Glomerular visceral epithelial cell (primary cell): ENCODE data around the gene CLDN18.

Experiments used
- DNase-seq: peaks from one replicate; pipeline ENCODE4 v3.0.0-alpha.2; 2016; ENCODE audit errors: extremely low spot score

CLDN18 gene

DNA sequence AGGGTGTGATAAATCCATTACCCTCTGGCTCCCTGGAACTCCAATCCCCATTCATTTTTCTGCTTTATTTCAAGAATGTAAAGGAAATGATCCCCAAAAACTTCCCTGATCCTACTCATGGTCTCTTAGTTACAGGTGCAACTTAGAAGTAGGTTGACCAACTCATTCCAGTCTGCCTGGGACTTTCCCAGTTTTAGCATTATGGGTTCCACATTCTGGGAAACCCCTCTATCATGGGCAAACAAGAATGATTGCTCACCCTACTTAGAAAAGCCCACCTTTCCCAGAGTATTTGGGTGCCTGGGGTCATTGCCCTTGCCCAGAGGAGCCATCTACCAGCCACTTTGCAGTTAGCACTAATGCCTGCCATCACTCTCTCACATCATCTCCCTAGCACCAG is 15.6 kb downstream of the CLDN18 start:
- no peak for DNase-seq

DNA sequence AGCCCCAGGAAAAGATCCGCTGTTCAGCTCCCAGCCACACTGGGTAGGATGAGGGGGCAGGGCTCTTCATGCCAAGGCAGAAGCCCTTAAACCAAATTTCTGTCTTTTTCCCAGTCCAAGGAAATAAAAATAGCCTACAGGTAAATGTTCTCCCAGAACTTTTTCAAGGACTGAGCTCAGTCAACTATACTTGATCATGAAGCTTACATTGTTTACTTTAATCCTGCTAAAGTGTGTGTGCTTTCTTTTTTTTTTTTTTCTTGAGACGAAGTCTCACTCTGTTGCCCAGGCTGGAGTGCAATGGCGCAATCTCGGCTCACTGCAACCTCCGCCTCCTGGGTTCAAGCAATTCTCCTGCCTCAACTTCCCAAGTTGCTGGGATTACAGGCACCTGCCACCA is 17.9 kb downstream of the CLDN18 start:
- DNase-seq: no peak

DNA sequence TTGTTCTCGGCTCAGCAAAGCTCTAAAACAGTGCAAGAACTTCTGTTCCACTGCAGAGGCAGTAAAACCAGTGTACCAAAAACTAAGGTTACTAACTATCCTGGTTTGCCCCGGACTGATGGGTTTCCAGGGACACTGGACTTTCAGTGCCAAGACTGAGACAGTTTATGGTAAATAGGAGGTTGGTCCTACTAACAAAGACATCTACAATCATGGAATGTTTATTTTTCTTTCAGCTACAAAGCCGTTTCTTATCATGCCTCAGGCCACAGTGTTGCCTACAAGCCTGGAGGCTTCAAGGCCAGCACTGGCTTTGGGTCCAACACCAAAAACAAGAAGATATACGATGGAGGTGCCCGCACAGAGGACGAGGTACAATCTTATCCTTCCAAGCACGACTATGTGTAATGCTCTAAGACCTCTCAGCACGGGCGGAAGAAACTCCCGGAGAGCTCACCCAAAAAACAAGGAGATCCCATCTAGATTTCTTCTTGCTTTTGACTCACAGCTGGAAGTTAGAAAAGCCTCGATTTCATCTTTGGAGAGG is 20.8 kb downstream of the CLDN18 start:
- DNase-seq: no peak

DNA sequence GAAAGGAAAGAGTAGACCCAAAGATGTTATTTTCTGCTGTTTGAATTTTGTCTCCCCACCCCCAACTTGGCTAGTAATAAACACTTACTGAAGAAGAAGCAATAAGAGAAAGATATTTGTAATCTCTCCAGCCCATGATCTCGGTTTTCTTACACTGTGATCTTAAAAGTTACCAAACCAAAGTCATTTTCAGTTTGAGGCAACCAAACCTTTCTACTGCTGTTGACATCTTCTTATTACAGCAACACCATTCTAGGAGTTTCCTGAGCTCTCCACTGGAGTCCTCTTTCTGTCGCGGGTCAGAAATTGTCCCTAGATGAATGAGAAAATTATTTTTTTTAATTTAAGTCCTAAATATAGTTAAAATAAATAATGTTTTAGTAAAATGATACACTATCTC is 21.6 kb downstream of the CLDN18 start:
- no peak for DNase-seq

DNA sequence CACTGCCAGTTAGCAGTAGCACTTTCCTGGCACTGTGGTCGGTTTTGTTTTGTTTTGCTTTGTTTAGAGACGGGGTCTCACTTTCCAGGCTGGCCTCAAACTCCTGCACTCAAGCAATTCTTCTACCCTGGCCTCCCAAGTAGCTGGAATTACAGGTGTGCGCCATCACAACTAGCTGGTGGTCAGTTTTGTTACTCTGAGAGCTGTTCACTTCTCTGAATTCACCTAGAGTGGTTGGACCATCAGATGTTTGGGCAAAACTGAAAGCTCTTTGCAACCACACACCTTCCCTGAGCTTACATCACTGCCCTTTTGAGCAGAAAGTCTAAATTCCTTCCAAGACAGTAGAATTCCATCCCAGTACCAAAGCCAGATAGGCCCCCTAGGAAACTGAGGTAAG is 22.6 kb downstream of the CLDN18 start:
- DNase-seq: no peak

DNA sequence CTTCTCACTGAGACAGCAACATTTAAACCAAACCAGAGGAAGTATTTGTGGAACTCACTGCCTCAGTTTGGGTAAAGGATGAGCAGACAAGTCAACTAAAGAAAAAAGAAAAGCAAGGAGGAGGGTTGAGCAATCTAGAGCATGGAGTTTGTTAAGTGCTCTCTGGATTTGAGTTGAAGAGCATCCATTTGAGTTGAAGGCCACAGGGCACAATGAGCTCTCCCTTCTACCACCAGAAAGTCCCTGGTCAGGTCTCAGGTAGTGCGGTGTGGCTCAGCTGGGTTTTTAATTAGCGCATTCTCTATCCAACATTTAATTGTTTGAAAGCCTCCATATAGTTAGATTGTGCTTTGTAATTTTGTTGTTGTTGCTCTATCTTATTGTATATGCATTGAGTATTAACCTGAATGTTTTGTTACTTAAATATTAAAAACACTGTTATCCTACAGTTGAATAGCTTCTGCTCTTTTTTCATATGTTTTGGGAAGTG is 23.3 kb downstream of the CLDN18 start:
- no peak for DNase-seq

DNA sequence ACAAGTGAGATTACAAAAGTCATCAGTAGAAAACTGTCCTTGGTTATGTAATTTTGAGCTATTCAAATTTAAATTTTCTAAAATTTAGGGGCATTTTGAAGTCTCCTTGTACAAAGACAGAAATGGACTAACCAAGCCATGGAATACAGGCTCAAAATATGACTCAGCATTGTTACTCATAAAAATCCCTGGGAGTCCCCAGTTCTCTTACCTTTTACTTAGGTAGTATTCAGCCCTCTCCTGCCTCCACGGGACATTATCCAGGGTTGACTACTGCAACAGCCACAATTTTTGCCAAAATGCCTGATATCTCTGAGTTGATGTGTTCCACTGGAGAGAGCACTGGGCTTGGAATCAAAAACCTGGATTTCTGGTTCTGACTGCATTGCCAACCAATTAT is 25.0 kb downstream of the CLDN18 start:
- DNase-seq: no peak

DNA sequence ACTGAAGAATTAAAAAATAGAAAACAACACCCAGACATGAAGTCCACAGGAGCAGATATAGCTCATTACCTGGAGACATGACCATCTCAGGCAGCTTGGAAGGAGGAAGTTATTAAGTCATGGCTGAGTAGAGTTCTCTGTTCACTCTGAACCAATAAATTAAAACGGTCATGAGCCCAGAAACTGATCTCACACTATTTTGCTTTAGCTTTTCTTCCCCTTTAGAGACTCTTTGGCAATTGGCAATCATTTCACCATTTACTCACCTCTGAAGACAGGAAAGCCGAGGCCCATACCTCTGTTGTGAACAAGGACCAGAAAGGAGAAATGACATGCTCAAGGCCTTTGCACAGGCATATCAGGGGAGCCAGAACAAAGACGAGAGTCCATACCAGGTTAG is 26.6 kb downstream of the CLDN18 start:
- no peak for DNase-seq

DNA sequence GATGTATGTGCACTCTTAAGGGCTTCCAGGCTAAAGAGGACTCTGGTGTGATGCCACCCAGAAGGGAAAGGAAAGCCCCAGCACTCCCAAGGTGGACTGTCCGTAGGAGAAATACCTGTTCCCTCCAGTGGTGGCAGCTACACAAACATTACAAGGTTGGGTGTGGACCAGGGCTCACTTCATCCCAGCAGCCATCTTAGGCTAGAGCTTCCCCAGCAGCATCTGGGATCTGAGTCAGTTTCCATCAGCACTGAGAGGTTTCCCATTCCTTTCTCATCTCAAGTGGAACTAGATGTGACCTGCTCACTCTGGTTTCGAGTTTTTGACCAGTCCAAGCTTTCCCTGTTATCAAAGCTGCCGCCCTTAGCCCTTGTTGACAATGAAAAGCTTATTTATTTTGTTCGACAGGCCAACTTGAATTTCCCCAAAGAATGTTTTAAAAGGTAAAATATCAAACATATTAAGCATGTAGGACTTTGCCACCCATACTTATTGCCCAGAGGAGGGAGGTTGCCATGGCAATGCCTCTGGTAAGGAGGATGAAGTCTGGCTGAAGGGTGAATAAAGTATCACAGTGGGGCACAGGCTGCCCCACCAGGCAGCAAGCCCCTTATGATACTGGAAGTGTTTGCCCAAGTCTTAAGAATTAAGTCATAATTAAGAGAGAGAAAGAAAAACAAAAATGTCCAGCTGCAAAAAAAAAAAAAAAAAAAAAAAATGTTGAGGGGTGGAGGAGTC is 28.9 kb downstream of the CLDN18 start:
- DNase-seq: no peak

DNA sequence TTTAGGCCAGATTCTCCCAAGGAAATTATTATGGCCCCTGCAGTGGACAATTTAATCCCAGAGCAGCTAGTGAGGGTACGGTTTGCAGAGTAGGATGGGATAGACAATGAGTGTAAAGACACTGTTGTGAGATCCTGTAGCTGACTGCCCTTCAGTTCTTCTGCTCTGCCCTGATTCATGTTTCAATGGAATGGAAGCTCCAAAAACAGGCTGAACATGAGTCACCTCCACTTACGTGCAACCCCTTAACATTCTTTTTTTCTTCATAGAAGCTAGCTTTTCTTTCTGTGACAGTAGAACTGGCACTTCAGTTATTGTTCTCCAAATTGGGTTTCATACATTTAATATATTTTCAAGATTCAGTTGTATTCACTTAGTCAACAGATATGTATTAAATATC is 32.1 kb downstream of the CLDN18 start:
- DNase-seq: peak; percentile 23

DNA sequence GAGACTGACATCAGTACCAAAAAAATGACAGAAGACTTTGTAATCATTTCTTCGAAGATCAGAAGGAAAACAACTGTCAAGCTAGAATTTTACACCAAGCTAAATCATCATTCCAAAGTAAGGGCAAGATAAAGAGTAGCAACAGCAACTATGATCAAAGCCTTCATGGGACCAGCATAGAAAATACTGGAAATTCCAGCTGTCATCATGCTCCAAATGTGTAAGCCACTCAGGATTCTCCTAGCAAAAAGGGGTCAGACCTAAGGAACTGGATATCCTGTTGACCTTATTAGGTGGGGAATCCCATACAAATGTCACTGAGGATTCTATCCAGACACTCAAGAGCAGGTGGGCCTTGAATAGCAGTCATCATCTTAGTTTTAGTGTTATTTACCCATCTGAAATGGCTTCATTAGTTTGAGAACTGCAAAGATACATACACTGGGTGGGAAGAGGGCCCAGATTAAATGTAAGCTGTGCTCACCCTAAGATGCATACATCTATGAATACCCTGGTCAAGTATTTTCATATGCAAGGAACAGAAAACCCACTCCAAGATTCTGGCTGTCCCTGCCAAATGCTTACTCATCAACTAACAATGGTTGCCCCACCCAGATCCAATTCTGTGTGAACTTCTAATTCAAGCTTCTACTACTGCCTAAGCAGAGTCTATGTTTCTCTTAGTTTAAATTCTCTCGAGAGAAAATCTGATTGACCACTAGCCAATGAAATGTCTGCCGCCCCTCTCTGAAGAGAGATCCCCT is 33.5 kb downstream of the CLDN18 start:
- DNase-seq: peak; percentile 18

DNA sequence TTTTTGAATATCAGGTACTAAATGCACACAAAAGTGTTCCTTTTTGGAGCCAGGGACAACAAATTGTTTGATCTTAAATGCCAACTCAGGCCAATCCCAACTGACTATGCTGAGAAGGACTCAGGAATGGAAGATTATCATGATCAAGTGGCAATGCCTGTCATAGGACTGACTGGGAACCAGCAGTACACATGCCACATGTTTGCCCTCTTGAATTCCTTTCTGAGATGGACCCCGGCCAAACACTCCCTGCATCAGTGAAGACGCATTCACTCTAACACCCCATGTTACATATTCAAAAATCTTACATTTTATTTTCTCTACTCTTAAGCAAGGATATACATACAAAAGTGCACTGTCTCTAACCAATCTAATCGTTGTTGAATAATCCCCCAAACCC is 36.1 kb downstream of the CLDN18 start:
- no peak for DNase-seq

DNA sequence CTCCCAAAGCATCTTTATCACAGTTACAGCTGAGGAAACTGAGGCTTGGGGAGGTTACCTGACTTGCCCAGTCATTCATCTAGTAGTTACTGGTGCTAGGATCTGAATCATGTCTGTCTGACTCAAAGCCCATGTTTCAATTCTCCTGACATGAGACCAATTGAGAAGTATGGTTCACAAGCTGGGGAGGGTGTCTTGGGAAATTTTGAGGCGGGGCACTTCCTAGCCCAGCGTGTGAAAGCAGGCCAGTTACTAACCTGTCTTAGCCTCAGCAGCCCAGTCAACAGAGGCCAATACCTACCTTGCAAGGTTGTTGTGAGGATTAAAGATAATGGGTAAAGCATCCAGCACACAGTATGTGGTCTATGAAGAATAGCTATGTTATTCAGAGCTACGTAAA is 37.0 kb downstream of the CLDN18 start:
- no peak for DNase-seq

DNA sequence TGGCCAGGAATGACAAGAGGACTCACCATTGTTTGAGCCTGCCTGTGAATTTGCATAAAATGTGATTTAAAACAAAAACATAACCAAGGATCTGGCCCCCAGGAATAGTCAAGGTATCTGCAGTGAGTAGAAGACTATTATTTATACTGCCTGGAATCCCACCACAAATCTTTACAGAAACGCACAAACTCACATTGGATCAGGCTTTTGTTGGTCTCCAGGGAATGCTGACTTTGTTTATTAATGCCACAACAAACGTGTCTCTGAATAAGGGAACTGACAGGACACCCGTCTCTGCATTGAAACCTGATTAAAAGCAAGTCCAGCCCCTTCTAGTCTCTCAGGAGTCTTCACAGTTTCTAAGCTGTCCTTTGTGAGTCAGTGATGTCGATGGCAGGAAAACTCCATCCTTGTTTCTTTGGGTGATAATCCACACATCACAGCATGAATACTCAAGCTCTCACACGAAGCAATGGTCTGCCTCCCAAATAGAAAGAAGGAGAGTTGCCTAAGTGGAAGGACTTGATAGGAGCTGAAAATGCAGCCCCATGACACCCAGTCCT is 37.7 kb downstream of the CLDN18 start:
- DNase-seq: no peak

DNA sequence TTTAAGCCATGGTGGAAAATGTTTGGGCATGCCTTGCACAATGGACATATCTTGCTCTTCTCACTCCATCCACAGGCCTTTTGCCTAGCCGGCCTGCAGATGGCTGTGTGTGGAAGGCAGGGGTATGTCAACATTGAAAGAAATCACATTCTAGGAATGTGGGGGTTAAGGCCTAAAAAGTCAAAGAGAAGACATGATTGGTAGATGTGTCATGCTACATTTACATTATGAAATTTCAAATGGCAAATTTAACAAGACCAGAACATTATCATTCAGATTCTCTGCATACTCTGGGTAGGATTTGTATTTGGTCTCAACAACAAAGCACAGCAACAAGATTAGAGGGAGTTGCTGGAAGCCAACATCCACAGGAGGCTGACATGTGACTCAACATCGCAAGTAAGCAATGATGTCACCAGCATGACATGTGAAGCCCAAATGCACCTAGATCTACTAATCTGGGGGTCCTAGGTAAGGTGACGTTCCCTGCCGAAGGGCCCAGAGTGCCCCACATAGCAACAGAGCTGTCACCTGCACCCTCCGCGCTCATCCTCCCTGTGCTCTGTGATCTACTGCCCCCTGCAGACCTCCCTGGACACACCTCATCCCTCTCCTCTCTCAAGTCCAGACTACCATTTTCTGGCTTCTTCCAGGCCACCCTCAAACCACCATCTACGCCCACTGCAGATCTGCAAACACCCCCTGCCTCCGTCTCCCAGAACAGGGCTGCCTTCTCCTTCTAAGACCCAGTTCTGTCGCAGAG is 39.4 kb downstream of the CLDN18 start:
- no peak for DNase-seq

DNA sequence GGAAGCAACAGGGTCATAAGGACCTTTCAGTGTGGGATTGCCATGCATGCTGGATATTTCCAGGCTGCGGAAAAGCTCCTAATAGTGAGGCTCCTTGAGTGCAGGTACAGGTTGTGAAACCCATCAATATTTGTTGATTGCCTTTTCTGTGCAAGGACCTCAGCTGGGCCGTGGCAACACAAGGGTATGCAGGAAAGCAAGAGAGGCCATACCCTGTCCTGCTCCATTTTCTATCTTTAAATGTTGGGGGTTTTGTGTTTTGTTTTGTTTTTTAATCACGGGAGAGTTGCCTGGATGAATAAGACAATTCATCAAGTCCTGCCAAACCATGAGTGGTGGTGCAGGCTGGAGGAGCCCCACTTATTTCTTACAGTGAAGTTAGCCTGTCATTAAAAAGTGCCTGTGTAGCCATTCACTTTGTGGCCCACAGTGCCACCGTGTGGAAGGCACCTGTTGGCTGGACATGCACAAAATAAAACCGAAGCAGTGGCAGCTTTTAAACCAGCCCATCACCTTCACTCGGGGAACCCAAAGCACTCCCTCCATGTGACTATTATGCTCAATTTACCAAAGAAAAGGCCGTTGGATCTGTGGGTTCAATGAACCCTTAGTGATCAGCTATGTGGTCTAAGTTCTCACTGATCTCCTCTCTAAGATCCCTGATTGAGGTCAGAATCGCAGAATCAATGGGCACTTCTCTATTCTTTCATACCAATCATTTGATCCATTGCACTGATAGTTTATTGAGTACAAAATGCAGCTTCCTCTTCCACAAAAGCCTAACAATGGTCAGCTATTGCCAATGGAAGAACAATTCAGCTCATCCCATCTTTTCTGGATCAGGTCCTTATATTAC is 42.2 kb downstream of the CLDN18 start:
- DNase-seq: peak; percentile 42

DNA sequence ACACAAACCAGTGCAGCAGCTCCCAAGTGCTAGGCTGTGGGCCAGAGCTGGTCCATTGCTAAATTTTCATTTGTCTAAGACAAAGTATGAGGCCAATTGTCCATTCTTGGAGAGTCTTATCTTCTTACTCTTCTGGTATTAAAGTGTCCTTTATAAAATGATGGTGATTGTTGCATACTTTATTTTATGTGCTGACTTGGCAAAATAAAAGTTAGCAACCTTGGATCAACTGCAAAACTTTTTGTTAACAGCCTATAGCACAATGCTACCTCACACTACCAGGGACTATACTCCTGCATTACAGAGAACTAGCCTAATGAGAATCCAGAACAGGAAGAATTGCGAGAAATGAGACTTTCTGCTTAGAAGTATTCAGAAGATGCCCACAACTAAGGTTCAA is 44.1 kb downstream of the CLDN18 start:
- DNase-seq: no peak

DNA sequence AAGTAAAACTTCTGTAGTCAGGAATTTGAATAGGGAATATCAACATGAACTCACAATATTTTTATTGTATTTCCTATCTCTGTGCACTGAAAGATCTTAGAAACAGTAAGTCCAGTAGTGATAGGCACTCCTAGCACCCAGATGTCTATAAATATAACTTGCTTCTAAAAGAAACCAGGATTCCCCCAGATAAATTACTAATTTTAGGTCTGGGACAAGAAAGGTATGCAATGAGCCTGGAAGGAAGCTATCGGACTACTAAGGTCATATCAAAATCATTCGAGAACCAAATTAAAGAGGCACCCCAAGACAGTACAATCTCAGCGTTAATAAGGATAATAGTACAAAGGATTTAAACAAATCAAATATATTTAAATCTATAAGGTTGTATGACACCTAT is 47.4 kb downstream of the CLDN18 start:
- DNase-seq: no peak

DNA sequence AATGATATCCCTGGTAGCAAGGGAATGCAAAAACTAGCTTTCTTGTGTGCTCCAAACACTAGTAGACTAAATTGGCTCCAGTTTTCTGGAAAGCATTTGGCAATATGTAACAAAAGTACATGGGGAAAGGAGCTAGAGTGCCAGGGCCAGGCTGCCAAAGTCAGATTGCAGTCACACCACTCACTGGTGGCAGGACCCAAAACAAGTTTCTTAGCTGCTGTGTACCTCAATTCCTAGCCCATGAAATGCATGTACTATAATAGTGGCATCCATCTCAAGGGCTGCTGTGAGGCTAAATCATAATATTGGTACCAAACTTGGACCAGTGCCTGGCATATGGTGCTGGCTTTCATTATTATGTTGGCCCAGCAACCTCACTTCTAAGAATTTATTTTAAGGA is 49.3 kb downstream of the CLDN18 start:
- DNase-seq: no peak

DNA sequence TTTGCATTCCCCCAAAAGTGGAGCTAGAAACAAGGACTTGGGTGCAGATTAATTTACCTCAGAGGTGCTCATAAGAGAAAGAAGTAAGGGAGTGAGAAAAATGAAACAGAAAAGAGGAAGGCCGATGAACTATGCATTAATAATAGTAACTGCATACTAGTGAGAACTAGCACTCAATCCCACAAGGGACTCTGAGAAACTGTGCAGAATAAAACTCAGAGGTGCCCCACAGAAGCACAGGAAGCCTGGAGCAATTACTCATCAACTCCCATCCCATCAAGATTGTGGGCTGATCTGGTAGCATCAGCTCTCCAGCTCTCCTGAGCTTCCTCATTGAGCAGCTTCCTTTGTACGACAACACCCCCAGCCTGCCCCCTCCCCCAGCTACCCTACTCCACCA is 50.8 kb downstream of the CLDN18 start:
- no peak for DNase-seq

DNA sequence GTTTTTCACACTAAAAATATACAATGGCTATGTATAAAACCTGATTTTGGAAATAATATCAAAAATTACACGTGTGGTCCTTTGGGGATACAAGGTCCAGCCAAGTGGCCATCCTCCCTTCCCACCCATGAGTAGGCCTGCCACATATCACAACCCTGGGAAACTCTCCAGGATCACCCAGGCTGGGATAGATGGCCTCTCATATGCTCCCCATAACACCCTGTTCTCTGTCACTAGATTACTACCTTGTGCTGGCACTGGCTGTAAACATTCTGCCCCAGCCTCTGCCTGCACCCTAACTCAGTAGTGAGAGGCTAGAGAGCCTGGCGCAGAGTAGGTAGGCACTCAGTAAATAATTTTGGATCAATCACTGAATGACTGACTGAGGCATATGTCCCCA is 52.1 kb downstream of the CLDN18 start:
- DNase-seq: no peak
